Posterior vena cava (tissue), 2 donors: Measurements from ENCODE around the gene TOGARAM2. TPM values are rescaled to one million over a fixed set of nuclear protein-coding genes. Genes with fewer than 3 reads are reported as not detected.
A peak's percentile ranks its signal among the peaks of the same experiment; 100 is the strongest.

Experiments used
- DNase-seq: peaks from one replicate; pipeline ENCODE4 v3.0.0-alpha.2; 2020; ENCODE audit warnings: low spot score
- intact Hi-C, 2 donors: fragments of 100-400 bp; cut with DNase I; formaldehyde crosslinking; loops; one replicate each; pipeline versions ENCODE4 v1.14.1 to v1.14.2; 2022 to 2023
- total RNA-seq, 2 donors: library from RNA; stranded (reverse); fragmentation: NEBNext Ultra II Directional; extraction: Animal tissue kit (Norgen Biotek cat#: 25700); gene quantifications; one replicate each; pipeline ENCODE4 v1.2.1, GENCODE V29; 2021
- donor health status: DM: yes; HTN: yes; CAD: no.
- donor health status: DM: yes; HTN: yes; CAD: no.

The TOGARAM2 gene
- total RNA-seq, 2 donors from 2014 or later: 0.52 to 0.60 TPM

- DNase-seq: no peak
- intact Hi-C loops: no loop called here
Observed at GRCh38 chr2:29014331-29014730, 33.2 kb downstream of the TOGARAM2 start.

GRCh38 chr2:29014811-29015421, 33.8 kb downstream of the TOGARAM2 start:
- intact Hi-C loops: no loop called here

GRCh38 chr2:29015701-29016470, 34.8 kb downstream of the TOGARAM2 start:
- DNase-seq: no peak
- intact Hi-C loops: no loop called here

More at GRCh38 chr2:29014811-29015421, 33.8 kb downstream of the TOGARAM2 start:
- no peak for DNase-seq

- DNase-seq: no peak
- intact Hi-C loops: no loop called here
Observed at GRCh38 chr2:29016504-29016903, 35.4 kb downstream of the TOGARAM2 start.

DNA sequence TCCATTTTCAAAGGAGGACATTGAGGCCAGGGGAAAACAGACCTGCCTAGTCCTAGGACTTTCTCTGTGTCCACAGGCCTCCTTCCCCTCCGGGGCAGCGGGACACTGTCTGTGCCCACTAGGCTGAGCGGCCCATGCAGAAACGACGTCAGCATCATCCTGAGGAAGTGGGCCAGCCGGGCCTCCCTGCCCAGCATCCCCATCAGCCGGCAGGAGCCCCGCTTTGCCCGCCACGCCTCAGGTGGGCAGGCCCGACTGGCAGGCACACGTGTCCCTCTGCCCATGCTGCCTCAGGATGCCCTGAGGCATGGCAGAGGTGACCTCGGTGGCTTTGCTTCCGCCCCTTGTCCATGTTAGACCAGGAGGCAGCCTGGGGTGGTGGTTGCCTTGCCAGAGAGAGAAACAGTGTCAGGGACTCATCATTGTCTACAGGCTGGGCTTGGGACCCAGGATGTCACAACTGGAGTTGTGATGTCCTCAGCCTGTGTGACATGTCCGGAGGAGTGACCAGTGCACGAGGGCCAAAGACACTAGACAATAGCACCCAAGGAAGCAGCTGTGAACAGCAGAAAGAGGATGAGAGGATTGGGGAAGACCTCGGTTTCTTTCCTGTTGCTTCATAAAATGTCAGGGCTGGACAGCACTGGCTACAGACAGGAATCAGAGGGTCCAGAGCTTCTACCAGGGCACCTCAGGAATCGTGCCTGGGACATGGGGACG, 36.8 kb downstream of the TOGARAM2 start:
- DNase-seq: no peak
- intact Hi-C loops: no loop called here

DNA sequence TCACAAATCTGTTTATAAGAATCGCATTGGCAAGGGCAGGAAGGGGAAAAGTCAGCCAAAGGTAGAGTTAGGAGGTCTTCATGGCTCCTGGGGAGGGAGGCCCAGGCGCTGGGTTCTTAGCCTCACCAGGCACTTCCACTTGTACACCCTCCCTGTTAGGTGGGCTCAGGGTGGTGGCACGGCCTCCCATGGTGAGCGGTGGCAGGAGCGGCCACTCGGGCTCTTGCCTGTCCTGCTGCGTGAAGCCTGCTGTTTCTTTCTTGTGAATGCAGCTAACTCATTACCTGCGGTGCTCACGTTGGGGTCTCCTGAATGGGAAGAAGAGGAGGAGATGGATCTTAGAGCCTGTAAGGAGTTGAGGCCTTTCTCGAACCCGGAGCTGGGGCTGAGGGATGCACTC, 40.8 kb downstream of the TOGARAM2 start:
- DNase-seq: peak; percentile 68
- intact Hi-C loops: no loop called here

GRCh38 chr2:29022679-29023078, 41.6 kb downstream of the TOGARAM2 start:
- no peak for DNase-seq
- intact Hi-C loops: no loop called here

- DNase-seq: no peak
- intact Hi-C loops: no loop called here
Observed at GRCh38 chr2:29023188-29023587, 42.1 kb downstream of the TOGARAM2 start.

DNA sequence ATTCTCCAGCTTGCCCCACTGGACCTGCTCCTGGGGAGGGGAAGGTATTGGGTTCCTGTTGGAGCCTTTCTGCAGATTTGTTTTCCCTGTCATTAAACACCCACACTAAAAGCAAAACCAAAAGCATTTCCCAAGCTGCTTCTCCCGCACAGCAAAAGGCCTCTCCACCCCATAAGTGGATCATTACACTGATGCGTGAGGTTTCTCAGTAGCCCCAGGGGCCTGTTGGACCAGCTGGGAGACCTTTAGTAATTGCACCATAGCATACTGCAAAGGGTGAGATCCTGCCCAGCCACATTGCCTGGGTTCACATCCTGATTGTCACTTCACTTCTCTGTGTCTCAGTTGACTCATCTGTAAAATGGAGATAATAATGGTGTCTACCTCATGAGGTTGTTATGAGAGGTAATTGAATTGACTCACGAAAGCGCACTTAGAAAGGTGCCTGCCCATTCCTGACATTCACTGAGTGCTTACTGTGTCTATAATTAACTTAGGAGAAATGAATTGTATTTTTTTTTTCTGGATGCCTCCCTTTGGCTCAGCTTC, 43.9 kb downstream of the TOGARAM2 start:
- intact Hi-C loops: no loop called here
- DNase-seq: no peak

- no peak for DNase-seq
- intact Hi-C loops: no loop called here
Observed at GRCh38 chr2:29025711-29026110, 44.6 kb downstream of the TOGARAM2 start.

DNA sequence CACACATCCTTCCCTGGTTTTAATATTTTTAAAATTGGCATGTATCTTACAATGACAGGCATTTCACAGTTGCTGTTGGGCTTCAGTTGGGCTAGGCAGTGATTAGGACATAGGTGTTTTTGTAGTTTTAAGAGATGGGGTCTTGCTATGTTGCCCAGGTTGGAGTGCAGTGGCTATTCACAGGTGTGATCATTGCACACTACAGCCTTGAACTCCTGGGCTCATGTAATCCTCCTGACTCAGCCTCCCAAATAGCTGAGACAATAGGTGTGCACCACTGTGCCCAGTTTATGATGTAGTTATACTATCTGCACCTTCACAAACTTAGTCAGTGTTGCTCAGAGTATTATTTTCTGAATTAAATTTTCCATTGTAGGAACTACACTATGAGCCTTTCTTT, 49.9 kb downstream of the TOGARAM2 start:
- intact Hi-C loops: no loop called here

DNA sequence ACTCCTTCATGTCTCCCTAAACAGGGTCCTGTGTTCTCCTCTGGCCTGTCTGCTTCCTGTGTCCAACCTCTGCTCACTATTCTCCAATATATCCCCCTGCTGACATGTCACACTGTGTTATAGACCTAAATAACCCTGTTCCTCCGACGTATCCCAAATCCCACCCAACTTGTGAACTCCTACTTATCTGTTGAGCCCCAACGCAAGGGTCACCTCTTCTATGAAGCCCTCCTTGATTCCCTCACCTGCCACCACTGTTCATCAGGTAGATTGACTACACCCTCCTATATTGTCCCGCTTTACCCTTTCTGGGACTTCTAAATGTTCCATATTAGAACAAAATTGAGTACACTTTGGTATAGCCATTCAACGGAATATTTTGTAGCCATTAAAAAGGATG, 51.1 kb downstream of the TOGARAM2 start:
- intact Hi-C loops: no loop called here
- no peak for DNase-seq

More for the DNA sequence above, 49.9 kb downstream of the TOGARAM2 start:
- DNase-seq: no peak

GRCh38 chr2:29033172-29033571, 52.1 kb downstream of the TOGARAM2 start:
- intact Hi-C loops: no loop called here
- peak; percentile 35 for DNase-seq

GRCh38 chr2:29033656-29034055, 52.6 kb downstream of the TOGARAM2 start:
- intact Hi-C loops: no loop called here
- peak; percentile 35 for DNase-seq

- intact Hi-C loops: no loop called here
Observed at GRCh38 chr2:29035016-29035745, 54.1 kb downstream of the TOGARAM2 start.

DNA sequence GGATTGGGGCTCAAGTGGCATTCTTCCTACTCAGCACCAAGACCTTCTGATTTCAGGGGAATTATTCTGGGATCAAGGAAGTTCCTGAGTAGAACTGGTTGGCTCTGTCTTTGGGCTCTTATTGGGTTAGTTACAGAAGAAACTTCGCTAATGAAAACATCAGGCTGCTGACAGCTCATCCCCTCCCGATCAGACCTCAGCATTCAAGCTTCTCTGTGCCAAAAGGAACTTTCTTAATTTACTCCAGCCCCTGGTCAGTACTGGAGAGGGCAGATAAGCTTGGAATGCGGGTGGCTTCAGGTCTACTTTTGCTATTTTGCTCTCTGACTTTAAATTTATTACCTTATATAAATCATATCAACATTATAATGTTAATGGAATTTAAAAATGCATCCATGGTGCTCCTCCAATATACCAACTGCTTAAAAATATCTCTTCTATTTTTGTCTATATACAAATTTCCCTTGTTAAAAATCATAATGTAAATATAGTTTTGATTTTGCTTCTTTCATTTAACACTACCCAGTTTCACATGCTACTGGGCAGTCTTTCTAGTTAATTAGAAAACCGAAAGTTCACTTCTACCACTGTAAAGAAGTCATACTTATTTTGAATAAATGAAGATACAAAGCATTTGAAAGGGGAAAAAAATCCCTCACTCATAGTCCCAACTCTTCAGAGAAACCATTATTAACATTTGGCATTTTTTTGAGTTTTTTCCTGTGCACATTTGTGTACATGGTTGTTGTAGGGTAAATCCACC, 58.8 kb downstream of the TOGARAM2 start:
- peak; percentile 18 for DNase-seq
- intact Hi-C loops: no loop called here

More at GRCh38 chr2:29035016-29035745, 54.1 kb downstream of the TOGARAM2 start:
- peak; percentile 46 for DNase-seq

- intact Hi-C loops: no loop called here
- DNase-seq: no peak
Observed at GRCh38 chr2:29040552-29040951, 59.5 kb downstream of the TOGARAM2 start.

- intact Hi-C loops: no loop called here
- no peak for DNase-seq
Observed at GRCh38 chr2:29041161-29041660, 60.1 kb downstream of the TOGARAM2 start.
